Mesothelial cell of epicardium (in vitro differentiated cells): ENCODE measurements around the gene A4GALT. TPM values are rescaled to one million over a fixed set of nuclear protein-coding genes. Genes with fewer than 3 reads are reported as not detected.
"Not testable (repeated sequence)": the region's sequence is repeated elsewhere in the genome, so short reads cannot be mapped to it uniquely, and the experiment has no call there.

Experiments
- DNase-seq, 2 experiments: peaks; one replicate each; pipeline ENCODE4 v3.0.0; 2021; ENCODE audit warnings: low spot score in 2 of 2; ENCODE audit not compliant: unreplicated experiment in 2 of 2
- H3K27ac Mint-ChIP-seq: 2 replicates; pipeline ENCODE4 v1.8.0; 2021; ENCODE audit warnings: mixed read lengths
- H3K27me3 Mint-ChIP-seq: 2 replicates; pipeline ENCODE4 v1.8.0; 2021; ENCODE audit warnings: low read depth, mixed read lengths
- H3K36me3 Mint-ChIP-seq: 2 replicates; pipeline ENCODE4 v1.8.0; 2021; ENCODE audit warnings: mixed read lengths
- H3K4me1 Mint-ChIP-seq: 2 replicates; pipeline ENCODE4 v1.8.0; 2021; ENCODE audit warnings: mixed read lengths
- H3K4me3 Mint-ChIP-seq: 2 replicates; pipeline ENCODE4 v1.8.0; 2021; ENCODE audit warnings: mild to moderate bottlenecking, moderate library complexity, mixed read lengths
- H3K9me3 Mint-ChIP-seq: 2 replicates; pipeline ENCODE4 v1.8.0; 2021; ENCODE audit warnings: mixed read lengths
- CTCF ChIP-seq: fragments of 200-600 bp; sonication (generic); IDR thresholded peaks from one replicate; pipeline ENCODE4 v1.5.0; 2021; ENCODE audit warnings: antibody characterized with exemption; ENCODE audit not compliant: unreplicated experiment
- total RNA-seq: library from RNA; stranded (reverse); gene quantifications from 3 replicates; pipeline ENCODE4 v1.2.1, GENCODE V29; 2021

A4GALT gene
- total RNA-seq, 1 donor from 2014 or later = 0.67 TPM

- no peak for DNase-seq
- no peak overlapping the region for H3K4me3 Mint-ChIP-seq
- TF ChIP-seq CTCF = no peak
- H3K27me3 Mint-ChIP-seq = no peaks in the 10 kb centered on the region
- H3K36me3 Mint-ChIP-seq = no peaks in the 10 kb centered on the region
- H3K27ac Mint-ChIP-seq = peak overlapping the region; percentile 79
- no peaks in the 10 kb centered on the region for H3K9me3 Mint-ChIP-seq
- H3K4me1 Mint-ChIP-seq = peaks cover 2% of the 10 kb centered on the region
These were observed 22.9 kb upstream of the A4GALT start for GRCh38 chr22:42743501-42743991.

- Mint-ChIP-seq H3K4me3 (no peak overlapping the region), H3K4me1 (peaks cover 2% of the 10 kb centered on the region), H3K36me3 (no peaks in the 10 kb centered on the region), H3K27ac (no peak overlapping the region), H3K27me3 (no peaks in the 10 kb centered on the region), H3K9me3 (no peaks in the 10 kb centered on the region)
- DNase-seq = no peak
- no peak for TF ChIP-seq CTCF
These were observed 22.3 kb upstream of the A4GALT start for GRCh38 chr22:42742940-42743339.

GRCh38 chr22:42740320-42740719, 19.6 kb upstream of the A4GALT start:
- not testable (repeated sequence) for H3K27ac Mint-ChIP-seq, H3K9me3 Mint-ChIP-seq, H3K36me3 Mint-ChIP-seq, H3K4me1 Mint-ChIP-seq, DNase-seq, H3K4me3 Mint-ChIP-seq, H3K27me3 Mint-ChIP-seq

DNA sequence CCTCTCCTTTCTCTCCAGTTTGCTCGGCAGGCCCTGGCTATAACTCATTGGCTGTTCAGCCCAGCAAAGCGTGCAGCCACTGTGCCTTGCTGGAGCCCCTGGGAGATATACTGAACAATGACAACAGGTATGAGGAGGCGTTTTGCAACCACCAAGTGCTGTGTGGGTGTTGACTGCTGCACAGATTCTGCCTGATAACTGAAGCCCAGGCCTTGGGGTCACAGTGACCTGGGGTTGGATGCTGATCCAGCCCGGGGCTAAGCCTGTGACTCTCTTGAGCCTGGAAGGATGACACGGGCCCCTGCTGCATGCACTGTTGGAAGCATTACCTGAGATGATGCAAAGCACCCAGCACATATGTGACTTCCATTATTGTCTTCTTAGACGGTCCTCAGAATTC, 13.7 kb upstream of the A4GALT start:
- H3K4me3 Mint-ChIP-seq = no peak overlapping the region
- H3K27me3 Mint-ChIP-seq = no peaks in the 10 kb centered on the region
- H3K36me3 Mint-ChIP-seq = no peaks in the 10 kb centered on the region
- TF ChIP-seq CTCF = no peak
- no peaks in the 10 kb centered on the region for H3K9me3 Mint-ChIP-seq
- no peak overlapping the region for H3K27ac Mint-ChIP-seq
- H3K4me1 Mint-ChIP-seq = no peaks in the 10 kb centered on the region
- DNase-seq = no peak

- not testable (repeated sequence) for H3K27ac Mint-ChIP-seq, H3K36me3 Mint-ChIP-seq, H3K4me3 Mint-ChIP-seq, H3K9me3 Mint-ChIP-seq, DNase-seq, H3K4me1 Mint-ChIP-seq, H3K27me3 Mint-ChIP-seq
These were observed 12.7 kb upstream of the A4GALT start for GRCh38 chr22:42733394-42733793.

DNA sequence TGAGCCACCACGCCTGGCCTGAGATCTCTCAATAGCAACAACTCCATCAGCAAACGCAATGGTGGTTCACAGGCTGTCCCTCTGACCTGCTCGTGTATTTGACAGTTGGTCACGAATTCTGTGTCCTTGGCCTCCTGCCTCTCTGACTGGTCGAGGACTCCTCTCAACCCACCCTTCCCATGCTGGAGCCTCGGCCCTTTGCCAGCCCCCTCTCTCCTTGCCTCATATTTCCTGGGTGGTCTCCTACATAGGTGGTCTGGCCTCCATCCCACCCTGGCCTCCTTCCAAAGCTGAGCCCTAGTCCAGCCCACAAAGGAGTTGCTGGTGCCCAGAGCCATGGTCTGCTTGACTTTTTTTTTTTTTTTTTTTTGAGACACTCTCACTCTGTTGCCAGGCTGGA, 11.4 kb upstream of the A4GALT start:
- DNase-seq = no peak
- Mint-ChIP-seq H3K9me3 (no peaks in the 10 kb centered on the region), H3K36me3 (no peaks in the 10 kb centered on the region), H3K4me1 (peaks cover 3% of the 10 kb centered on the region), H3K27me3 (no peaks in the 10 kb centered on the region), H3K4me3 (no peak overlapping the region), H3K27ac (no peak overlapping the region)
- TF ChIP-seq CTCF = no peak

- no peak for DNase-seq
- Mint-ChIP-seq H3K27ac (no peak overlapping the region), H3K27me3 (peaks cover 27% of the 10 kb centered on the region), H3K36me3 (no peaks in the 10 kb centered on the region), H3K4me3 (no peak overlapping the region), H3K4me1 (peaks cover 3% of the 10 kb centered on the region), H3K9me3 (no peaks in the 10 kb centered on the region)
- no peak for TF ChIP-seq CTCF
These were observed 6.1 kb upstream of the A4GALT start for GRCh38 chr22:42726811-42727210.
